GM19467 (cell line): ENCODE measurements around the gene LRCH4.
"Not testable (repeated sequence)": the region's sequence is repeated elsewhere in the genome, so short reads cannot be mapped to it uniquely, and the experiment has no call there.

ENCODE experiments used
- ATAC-seq: cut with Tn5 transposase; IDR thresholded peaks from one replicate; pipeline ENCODE4 v1.9.1; 2021; ENCODE audit warnings: mild to moderate bottlenecking, moderate library complexity; ENCODE audit not compliant: unreplicated experiment

The LRCH4 gene

DNA sequence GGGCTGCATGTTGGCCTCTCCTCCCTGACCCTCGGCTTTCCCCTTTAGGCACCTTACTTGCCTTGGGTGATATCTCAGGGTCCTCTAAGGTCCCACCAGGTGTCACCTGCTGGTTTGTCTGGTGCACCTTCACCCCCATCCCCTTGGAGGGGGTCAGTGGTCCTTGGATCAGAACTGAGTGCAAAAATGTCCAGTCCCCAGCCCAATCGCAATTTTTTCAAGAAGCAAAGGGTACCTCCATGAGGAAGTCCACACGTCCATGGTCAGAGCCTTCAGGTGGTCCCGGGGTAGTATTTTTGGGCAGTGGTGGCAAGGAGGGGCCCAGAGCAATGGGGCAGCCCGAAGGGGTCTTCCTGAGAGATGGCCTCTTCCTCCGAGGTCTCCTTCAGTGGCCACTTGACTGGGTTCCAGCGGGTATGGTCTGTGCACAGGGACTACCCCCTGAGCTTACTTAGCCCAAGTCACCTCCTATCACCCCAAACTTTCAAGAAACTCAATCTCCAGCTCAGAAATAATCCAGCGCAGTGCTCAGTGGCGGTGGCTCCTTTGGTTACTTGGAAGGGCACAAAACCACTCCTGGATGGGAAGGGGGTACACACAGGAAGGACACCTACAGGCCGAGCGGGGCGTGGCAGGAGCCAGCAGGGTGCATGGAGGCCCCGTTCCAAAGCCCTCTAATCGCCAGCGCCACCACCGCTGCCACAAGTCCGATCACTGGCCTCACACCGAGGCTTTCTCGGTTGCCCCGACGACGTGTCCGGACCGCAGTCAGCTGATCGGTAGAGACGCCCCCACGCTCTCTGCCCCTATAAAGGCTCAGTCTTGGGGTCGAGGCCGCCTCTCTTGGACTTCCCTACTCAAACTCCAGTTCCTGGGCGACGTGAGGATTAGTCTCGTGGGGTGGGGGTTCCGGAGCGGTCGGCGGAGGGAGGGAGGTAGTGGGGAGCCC, 16.8 kb downstream of the LRCH4 start:
- ATAC-seq: no peak

DNA sequence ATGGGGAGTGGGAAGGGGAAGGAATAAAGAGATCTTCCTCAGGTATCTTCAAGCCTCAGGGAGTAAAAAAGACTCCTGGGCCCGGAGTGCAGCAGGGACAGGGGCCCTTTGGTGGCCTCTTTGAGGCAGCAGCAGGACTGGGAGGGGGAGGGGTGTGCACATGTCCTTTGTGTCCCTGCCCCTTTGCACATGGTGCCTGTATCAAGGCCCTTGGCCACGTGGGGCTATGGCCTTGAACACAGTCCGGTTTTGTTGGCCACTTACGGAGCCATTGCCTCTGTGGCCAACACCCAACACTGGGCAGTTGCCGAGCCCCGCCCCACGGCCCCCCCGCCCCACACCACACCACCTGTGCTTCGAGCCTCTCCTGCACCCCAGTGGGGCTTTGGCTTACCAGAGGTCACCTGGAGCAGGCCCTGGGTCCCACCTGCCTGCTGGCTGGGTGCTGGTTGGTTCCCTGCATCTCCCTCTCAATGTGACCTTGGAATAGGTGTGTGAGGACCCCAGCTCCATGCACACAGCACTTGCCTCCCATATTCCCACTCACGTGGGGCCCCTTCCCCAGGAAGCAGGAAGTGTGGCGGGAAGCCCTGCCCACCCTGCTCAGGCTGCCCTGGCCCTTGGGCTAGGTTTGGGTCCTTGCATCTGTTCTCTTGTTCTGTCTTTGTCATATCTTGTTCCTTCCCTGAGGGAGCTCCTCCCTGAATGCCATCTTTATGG, 17.6 kb downstream of the LRCH4 start:
- no peak for ATAC-seq

DNA sequence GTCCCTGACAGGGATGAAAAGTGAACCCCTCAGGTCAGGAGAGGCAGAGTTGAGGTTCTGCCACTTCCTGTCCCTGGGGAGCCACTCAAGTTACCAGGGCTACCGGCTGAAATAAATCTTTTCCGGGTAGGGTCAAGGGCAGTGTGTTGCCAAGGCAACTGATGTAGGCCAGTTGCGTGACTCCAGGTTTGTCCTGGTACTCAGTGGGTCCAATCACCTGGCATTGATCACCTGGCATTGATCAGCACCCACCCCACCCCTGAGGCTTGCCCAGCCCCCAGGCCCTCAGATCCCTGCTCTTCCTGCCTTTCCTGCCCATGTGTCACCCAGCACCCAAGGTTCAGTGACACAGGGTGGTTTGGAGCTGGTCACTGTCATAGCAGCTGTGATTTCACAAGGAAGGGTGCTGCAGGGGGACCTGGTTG, 18.2 kb downstream of the LRCH4 start:
- ATAC-seq: no peak

DNA sequence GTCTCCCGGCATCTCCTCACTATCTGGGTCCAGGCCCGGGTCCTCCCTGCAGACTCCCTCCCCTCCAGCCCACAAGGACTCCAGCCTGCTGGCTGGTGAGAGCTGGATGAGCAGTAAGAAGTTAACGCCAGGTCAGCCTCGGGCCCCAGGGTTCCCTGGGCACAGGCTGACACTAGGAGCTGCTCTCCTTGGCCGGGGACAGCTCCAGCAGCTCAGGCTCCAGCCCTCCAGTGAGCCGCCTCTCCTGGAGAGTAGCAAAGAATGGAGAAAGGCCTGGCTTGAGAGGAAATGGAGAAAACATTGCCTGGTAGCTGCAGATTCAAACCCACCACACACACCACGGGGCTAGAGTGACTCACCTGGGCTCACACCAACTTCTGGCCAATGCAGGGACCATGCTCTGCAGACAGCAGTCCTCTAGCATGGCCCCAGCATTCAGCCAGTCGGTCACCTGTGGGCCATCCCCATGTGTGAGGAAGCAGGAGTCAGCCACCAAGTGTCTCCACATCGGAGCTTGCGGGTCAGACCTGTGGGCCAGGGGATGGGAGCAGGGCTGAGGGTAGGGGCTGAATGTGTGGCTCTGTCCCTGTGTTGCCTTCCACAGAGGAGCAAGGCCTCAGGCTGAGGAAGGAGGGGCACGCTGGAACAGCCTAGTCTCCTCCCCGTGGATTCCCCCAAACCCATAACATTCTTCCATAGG, 18.7 kb downstream of the LRCH4 start:
- no peak for ATAC-seq

DNA sequence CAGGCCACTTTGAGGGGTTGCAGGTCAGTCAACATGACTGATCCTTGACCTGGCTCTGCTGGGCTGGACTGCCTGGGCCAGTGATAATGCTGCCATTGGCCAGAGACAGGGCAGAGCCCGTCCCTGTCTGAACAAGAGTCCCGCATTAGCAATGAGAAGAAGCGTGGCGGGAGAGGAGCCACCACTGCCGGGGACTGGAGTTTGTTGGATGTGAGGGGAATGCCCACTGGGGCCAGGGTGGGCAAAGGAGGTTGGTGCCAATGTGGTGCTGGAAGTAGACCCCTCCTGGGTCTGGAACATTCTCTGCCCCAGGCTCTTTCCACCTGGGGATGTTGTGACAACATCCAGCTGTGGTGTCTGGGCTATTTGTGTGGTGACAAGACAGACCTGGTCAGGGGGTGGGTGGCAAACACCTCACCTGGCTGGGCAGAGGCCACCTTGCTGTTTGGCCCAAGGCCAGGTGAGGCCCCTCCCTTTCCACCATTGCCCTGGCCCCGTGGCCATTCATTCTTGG, 19.9 kb downstream of the LRCH4 start:
- no peak for ATAC-seq

DNA sequence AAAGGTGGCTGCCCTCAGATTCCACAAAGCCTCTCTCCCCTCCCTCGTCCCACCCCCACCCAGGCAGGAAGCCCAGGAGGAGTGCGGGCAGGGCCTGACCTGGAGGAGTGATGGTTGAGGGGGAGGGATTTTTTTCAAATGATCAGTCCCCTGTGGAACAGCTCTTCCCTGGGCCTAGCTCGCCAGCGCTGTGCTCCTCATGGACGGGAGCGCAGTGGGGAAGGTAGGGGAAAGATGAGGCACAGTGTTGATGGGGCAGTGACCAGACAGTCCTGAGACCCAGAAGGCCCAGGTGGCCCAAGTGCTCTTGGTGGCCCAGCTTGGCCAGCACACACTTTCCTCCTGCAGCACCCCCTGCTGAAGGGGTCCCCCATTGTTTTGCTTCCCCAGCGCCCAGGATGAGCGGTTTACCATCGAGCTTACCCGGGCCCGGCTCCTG, 20.8 kb downstream of the LRCH4 start:
- ATAC-seq: no peak

DNA sequence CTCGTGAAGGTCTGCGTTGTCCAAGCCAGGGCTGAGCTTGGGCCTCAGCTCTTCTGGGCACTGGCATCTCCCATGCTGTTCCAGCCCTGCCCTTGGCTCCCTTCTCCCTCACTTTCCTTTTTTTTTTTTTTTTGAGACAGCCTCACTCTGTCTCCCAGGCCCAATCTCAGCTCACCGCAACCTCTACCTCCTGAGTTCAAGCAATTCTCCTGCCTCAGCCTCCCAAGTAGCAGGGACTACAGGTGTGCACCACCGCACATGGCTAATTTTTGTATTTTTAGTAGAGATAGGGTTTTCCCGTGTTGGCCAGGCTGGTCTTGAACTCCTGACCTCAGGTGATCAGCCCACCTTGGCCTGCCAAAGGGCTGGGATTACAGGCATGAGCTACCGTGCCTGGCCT, 21.5 kb downstream of the LRCH4 start:
- ATAC-seq: not testable (repeated sequence)

DNA sequence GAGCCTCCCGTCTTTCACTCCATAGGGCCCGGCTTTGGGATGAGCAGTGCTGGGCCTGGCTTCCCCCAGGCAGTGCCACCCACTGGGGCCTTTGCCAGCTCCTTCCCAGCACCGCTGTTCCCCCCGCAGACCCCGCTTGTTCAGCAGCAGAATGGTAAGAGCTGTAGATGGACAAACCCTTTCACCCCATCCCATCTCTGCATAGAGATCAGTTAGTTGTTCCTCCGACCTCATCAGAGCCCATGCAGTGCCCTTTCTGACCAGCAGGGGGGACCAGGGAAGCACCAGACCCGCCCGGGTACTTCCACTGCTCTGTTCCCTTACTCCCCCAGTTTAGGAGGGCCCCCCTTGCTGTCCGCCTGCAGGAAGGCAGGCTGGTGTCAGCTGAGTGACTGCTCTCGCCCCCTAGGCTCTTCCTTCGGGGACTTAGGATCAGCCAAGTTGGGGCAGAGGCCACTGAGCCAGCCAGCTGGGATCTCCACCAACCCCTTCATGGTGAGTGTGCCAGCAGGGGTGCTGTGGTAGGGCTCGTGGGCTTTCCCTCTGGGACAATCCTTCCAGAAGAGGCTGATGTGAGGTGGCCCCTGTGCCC, 22.0 kb downstream of the LRCH4 start:
- no peak for ATAC-seq

DNA sequence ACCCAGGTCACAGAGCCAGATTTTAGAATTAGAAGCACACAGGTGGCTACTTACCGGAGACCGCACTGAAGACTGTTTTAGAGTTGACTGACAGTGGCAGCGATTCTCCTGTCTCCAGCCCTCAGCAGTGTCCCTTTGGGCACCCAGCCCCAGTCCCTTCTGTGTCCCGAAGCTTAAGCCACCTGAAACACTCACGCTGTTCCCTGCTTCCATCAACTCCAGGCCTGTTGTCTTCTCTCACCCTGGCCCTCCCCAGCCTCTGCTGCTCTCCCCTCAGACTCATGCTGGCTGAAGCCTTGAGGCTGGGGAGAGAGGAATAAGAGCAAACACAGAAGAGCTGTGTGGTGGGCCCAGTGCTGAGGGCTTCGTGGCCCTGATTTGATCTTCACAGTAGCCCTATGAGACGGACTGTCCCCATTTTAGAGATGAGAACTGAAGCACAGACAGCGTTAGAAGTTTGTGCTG, 22.8 kb downstream of the LRCH4 start:
- ATAC-seq: no peak

DNA sequence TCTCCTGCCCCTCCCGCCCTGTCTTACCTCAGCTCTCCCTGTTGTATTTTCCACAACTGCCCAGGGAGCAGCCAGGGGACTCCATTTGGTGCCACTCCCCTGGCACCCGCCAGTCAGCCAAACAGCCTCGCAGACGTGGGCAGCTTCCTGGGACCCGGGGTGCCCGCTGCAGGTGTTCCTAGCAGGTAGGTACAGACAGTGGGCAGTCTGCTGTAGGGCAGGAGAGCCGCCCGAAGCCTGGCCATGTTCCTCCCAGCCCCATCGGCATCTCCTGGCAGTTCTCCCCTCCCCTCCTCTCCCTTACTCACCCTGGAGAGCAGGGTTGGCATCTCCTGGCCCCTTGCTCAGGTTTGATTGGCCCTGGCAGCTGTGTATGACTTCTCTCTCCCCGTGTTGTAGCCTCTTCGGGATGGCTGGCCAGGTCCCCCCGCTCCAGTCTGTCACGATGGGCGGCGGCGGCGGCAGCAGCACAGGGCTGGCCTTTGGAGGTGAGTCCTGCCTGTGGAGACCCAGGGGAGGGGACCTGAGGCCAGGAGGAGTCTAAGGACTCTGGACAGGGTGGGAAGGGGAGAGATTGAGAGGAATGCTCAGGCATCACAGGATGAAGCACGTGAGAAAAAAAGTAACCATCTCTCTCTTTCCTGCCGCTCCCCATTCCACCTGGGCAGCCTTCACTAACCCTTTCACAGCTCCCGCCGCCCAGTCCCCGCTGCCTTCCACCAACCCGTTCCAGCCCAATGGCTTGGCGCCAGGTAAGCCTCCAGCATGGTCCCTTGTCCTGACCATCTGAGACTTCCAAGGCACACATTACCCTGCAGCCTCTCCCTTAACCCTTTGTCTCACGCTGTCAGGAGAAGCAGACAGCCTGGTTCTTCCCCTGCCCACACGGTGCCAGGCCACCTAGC, 23.5 kb downstream of the LRCH4 start:
- no peak for ATAC-seq

DNA sequence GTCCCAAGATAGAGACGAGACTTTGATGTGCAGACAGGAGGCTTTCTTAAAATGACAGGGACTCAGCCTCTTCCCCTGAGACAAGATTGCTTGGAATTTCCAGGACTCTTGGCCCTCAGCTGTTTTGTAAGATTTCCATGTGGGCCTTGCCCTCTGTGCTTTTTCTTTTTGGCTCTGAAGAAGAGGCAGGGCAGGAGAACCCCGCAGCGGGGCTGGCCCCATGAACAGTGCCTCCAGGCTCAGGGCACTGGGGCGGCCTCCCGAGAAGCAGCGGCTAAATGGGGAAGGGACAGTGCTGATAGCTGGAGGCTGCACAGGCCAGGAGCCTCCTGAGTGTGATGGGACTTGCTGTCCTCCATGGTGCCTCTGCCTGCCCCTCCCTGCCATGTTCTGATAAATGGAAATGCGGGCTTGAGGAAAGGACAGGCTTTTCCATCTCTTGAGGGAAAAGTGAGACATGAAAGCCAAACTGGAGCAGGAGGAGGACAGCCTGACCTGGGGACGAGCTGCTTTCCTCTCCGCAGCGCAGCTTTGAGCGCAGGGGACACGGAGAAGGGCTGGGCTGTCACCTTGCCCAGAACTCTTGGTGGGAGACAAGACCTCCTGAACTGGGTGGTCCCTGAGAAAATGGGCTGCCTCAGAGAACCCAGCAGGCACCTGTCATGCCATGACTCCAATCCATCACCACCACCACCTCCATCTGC, 24.3 kb downstream of the LRCH4 start:
- ATAC-seq: no peak

DNA sequence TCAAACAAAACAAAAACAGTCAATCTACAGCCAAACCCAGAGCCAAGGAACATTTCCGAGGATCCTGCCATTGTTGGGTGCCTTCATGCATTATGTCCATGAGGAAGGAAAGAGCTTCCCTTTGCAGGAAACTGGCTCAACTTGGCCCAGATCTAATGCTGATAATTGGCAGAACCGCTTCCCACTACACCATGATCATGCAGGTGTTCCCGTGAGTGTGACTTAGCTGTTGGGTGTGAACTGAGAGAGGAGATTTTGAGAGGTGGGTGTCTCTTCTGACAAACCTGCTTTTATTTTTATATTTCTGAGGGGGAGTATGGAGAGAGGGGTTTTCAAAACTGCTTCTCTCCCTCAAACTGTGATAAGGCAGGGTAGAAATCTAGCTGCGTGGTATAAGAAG, 26.8 kb downstream of the LRCH4 start:
- ATAC-seq: no peak

DNA sequence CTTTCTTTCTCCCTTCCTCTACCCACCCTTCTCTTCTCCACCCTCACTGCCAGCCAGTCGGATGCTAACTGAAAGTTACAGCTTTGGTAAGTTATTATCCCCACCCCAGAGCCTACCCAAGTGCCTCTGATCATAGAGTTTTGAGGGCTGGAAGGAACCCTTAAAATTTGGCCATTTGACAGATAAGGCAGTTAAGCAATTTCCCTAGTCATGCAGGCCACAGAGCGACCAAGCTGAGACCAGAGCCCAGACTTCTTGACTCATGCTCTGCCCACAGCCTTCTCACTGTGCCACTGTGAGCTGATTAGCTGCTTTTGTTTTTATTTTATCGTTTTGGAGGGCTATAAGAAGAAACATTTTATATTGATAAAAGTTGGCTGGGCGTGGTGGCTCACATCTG, 29.4 kb downstream of the LRCH4 start:
- no peak for ATAC-seq

DNA sequence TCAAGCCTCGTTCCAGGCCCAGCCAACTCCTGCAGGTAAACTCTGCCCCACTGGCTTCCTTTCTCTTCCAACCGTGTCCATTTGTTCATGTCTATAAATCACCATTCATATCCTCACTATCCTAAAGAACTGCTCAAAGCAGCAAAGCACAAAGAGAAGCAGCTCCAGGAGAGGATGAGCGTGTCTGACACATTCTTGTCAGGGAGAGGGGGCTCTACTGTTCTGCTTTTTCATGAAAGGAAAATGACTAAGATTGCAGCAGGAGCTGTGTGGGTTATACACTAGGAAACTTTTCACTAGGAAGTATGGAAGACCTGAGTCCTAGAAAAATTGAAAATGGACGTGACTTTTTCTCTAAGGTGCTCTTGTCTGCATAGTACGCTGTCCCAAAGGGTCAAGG, 30.2 kb downstream of the LRCH4 start:
- no peak for ATAC-seq

DNA sequence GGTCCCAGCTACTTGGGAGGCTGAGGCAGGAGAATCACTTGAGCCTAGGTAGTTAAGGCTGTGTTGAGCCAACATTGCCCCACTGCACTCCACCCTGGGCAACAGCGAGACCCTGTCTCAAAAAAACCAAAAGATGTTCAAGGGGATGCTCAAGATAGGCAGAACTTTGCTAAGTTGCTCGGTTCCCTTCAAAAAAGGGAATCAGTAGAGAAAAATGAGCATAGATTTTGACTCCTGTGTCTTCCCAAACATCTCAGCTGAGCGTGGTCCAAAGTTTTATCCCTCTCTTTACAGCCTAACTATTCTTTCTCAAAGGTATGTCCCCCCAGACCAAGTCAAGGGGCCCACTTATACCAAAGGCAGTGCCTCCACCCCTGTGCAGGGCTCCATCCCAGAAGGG, 32.9 kb downstream of the LRCH4 start:
- ATAC-seq: no peak

DNA sequence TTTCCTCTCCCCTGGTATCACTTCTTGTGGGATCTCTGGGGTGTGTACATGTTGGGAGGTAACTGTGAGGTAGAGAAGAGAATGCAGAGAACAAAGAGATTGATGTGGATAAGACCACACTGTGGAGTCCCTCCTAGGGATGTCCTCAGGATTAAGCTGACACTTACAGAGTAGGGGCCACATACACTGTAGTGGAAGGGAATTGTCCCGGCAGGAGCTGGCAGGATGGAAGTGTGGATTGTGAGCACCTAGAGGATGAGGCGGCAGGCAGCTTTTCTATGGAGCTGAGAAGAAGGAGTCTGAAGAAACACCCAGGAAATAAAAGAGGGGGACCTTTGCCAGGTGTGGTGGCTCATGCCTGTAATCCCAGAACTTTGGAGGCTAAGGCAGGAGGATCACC, 33.4 kb downstream of the LRCH4 start:
- no peak for ATAC-seq

DNA sequence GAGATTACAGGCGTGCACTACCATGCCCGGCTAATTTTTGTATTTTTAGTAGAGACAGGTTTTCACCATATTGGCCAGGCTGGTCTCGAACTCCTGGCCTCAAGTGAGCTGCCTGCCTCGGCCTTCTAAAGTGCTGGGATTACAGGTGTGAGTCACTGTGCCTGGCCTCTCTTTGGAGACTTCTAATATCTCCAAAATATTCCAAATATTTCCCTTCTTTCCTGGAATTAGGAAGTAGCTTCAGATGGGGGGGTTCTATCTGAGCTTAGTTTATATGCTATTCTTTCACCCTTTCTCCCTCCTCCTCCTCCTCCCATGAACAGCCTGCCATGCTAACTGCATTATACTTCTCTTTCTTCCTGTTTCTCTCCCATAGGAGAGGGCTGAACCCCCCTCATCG, 37.5 kb downstream of the LRCH4 start:
- ATAC-seq: not testable (repeated sequence)

DNA sequence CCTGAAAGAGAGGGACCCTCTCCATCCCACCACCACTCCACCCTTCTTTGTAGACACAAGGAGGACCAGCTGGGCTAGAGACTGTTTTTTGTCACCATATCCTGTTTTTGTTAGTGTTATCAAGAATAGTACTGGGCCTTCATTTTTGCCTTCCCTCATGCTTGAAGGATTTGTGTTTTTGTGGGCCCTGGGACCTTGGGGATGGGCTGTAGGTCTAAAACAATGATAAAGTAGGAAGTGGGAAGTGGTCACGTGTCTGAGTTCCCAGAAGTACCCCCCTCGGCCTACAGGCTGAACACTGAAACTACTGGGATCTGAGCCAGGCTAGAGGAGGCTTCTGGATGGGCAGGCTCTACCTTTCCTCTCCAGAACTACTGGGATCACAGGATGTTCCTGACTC, 38.1 kb downstream of the LRCH4 start:
- no peak for ATAC-seq
